ENCODE measurements around the gene MICAL3. TPM values are rescaled to one million over a fixed set of nuclear protein-coding genes. Genes with fewer than 3 reads are reported as not detected.

MICAL3 gene
- total and polyA plus RNA-seq, 2 donors, result 2.7 to 4.0 TPM

DNA sequence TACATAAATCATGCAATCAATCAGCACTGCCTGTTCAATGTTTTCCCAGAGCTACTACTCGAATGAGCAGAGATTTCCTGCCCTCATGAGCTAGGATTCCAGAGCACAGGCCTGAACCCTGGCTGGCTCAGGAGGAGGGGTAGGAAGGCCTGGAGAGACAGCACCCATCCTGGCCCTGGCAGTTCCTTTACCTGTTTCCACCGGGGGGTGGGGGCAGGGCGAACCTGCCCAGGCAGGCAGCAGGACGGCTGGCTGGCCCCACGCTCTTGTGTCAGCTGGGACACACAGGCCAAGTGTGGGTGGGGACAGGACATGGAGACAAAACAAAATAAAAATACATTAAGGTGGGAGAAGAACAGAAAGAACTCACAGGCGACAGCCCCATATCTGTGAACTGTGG lies 140.3 kb downstream of the MICAL3 start:
- Histone ChIP-seq H3K27me3 (ENCODE audit: control insufficient read depth in 2 of 2, insufficient read depth in 1 of 2, low read length in 1 of 2) (no peaks in the 10 kb centered on the region), H3K9me3 (ENCODE audit: control insufficient read depth in 2 of 2, insufficient read depth in 1 of 2, low read length in 1 of 2) (no peaks in the 10 kb centered on the region), H3K4me1 (ENCODE audit: control insufficient read depth in 2 of 2, insufficient read depth in 2 of 2, low read length in 2 of 2) (peaks cover 0 to 10% of the 10 kb centered on the region in 2 donors), H3K27ac (ENCODE audit: low read depth in 1 of 2, low read length in 1 of 2) (no peak overlapping the region), H3K4me3 (ENCODE audit: low read length in 2 of 2) (no peak overlapping the region), H3K36me3 (ENCODE audit: control insufficient read depth in 2 of 2, insufficient read depth in 2 of 2, low read length in 1 of 2) (no peaks in the 10 kb centered on the region)
- WGBS, result 93% methylated on average over 6 of the region's 6 CpGs
- DNase-seq (ENCODE audit: low read depth in 6 of 9, low spot score in 9 of 9), result no peak

DNA sequence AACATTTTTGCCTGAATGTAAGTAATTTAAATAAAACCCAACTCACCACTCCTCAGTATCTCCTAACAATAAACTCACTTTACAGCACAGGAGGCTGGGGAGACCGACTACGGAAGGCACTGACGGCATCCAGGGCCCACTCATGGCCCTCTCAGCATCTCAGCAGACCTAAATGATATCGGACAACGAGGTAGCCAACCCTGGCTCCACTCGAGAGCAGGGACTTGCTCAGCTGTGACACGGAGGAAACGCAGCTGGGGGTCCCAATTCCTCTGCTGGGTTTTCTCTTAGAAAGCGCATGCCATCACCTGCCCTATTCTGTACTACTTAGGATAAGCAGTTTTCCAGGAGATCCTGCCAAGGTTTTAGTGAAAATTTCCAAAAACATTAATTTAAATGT lies 141.0 kb downstream of the MICAL3 start:
- Histone ChIP-seq H3K4me3 (ENCODE audit: low read length in 2 of 2) (no peak overlapping the region), H3K27ac (ENCODE audit: low read depth in 1 of 2, low read length in 1 of 2) (no peak overlapping the region), H3K9me3 (ENCODE audit: control insufficient read depth in 2 of 2, insufficient read depth in 1 of 2, low read length in 1 of 2) (no peaks in the 10 kb centered on the region), H3K27me3 (ENCODE audit: control insufficient read depth in 2 of 2, insufficient read depth in 1 of 2, low read length in 1 of 2) (no peaks in the 10 kb centered on the region), H3K36me3 (ENCODE audit: control insufficient read depth in 2 of 2, insufficient read depth in 2 of 2, low read length in 1 of 2) (no peaks in the 10 kb centered on the region), H3K4me1 (ENCODE audit: control insufficient read depth in 2 of 2, insufficient read depth in 2 of 2, low read length in 2 of 2) (peaks cover 0 to 10% of the 10 kb centered on the region in 2 donors)
- WGBS, result 97% methylated on average over 9 of the region's 9 CpGs
- no peak for DNase-seq (ENCODE audit: low read depth in 6 of 9, low spot score in 9 of 9)

DNA sequence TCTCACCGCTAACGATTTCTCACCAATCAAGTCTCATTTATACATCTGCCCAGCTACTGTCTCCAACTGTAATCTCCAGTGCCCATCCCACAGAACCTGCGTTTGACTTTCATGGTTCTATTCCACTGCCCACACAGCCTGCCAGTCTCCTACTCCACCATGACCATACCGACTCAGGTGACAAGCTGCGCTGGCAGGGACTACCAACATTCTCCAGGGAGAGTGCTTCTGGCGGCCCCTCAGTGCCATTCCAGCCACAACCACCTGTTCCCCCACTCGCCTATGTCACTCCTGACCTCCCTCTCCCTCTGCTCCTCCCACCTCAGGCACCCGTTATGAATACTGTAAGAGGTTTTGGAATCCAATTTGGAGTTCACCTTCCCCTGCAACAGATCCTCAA lies 141.6 kb downstream of the MICAL3 start:
- DNase-seq (ENCODE audit: low read depth in 6 of 9, low spot score in 9 of 9), result no peak
- Histone ChIP-seq H3K4me1 (ENCODE audit: control insufficient read depth in 2 of 2, insufficient read depth in 2 of 2, low read length in 2 of 2) (peaks cover 0 to 10% of the 10 kb centered on the region in 2 donors), H3K4me3 (ENCODE audit: low read length in 2 of 2) (no peak overlapping the region), H3K27ac (ENCODE audit: low read depth in 1 of 2, low read length in 1 of 2) (no peak overlapping the region), H3K27me3 (ENCODE audit: control insufficient read depth in 2 of 2, insufficient read depth in 1 of 2, low read length in 1 of 2) (no peaks in the 10 kb centered on the region), H3K36me3 (ENCODE audit: control insufficient read depth in 2 of 2, insufficient read depth in 2 of 2, low read length in 1 of 2) (no peaks in the 10 kb centered on the region), H3K9me3 (ENCODE audit: control insufficient read depth in 2 of 2, insufficient read depth in 1 of 2, low read length in 1 of 2) (no peaks in the 10 kb centered on the region)
- WGBS, result 95% methylated on average over 8 of the region's 8 CpGs

DNA sequence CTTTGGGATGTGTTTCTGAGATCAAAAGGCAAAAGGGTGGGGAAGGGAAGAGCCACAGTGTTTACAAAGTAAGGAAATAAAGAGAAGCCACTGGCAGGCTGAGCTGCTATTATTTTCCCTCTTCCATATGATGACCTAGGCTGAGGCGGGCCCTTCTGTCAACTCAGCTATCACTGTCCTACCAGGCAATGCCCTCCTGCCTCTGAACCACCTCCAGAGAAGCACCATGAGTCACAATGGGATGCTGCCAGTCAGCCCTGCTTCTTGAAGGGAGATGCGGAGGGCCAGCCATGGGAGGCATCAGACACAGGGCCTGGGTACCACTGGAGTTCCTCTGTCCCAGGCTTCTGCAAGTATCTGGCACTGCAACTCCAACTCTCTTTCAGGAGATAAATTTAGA lies 142.2 kb downstream of the MICAL3 start:
- Histone ChIP-seq H3K4me1 (ENCODE audit: control insufficient read depth in 2 of 2, insufficient read depth in 2 of 2, low read length in 2 of 2) (peaks cover 0 to 10% of the 10 kb centered on the region in 2 donors), H3K4me3 (ENCODE audit: low read length in 2 of 2) (no peak overlapping the region), H3K27ac (ENCODE audit: low read depth in 1 of 2, low read length in 1 of 2) (no peak overlapping the region), H3K36me3 (ENCODE audit: control insufficient read depth in 2 of 2, insufficient read depth in 2 of 2, low read length in 1 of 2) (no peaks in the 10 kb centered on the region), H3K9me3 (ENCODE audit: control insufficient read depth in 2 of 2, insufficient read depth in 1 of 2, low read length in 1 of 2) (no peaks in the 10 kb centered on the region), H3K27me3 (ENCODE audit: control insufficient read depth in 2 of 2, insufficient read depth in 1 of 2, low read length in 1 of 2) (no peaks in the 10 kb centered on the region)
- WGBS, result 97% methylated on average over 2 of the region's 2 CpGs
- no peak for DNase-seq (ENCODE audit: low read depth in 6 of 9, low spot score in 9 of 9)

GRCh38 chr22:17881366-17881765 lies 143.0 kb downstream of the MICAL3 start:
- no peak for DNase-seq (ENCODE audit: low read depth in 6 of 9, low spot score in 9 of 9)
- Histone ChIP-seq H3K4me3 (ENCODE audit: low read length in 2 of 2) (no peak overlapping the region), H3K27me3 (ENCODE audit: control insufficient read depth in 2 of 2, insufficient read depth in 1 of 2, low read length in 1 of 2) (no peaks in the 10 kb centered on the region), H3K27ac (ENCODE audit: low read depth in 1 of 2, low read length in 1 of 2) (no peak overlapping the region), H3K9me3 (ENCODE audit: control insufficient read depth in 2 of 2, insufficient read depth in 1 of 2, low read length in 1 of 2) (no peaks in the 10 kb centered on the region), H3K4me1 (ENCODE audit: control insufficient read depth in 2 of 2, insufficient read depth in 2 of 2, low read length in 2 of 2) (peaks cover 0 to 10% of the 10 kb centered on the region in 2 donors), H3K36me3 (ENCODE audit: control insufficient read depth in 2 of 2, insufficient read depth in 2 of 2, low read length in 1 of 2) (no peaks in the 10 kb centered on the region)
- over 99% methylated on average over 6 of the region's 6 CpGs for whole genome bisulfite sequencing

- Histone ChIP-seq H3K27me3 (ENCODE audit: control insufficient read depth in 2 of 2, insufficient read depth in 1 of 2, low read length in 1 of 2) (no peaks in the 10 kb centered on the region), H3K36me3 (ENCODE audit: control insufficient read depth in 2 of 2, insufficient read depth in 2 of 2, low read length in 1 of 2) (no peaks in the 10 kb centered on the region), H3K4me1 (ENCODE audit: control insufficient read depth in 2 of 2, insufficient read depth in 2 of 2, low read length in 2 of 2) (peaks cover 0 to 10% of the 10 kb centered on the region in 2 donors)
Observed at GRCh38 chr22:17880468-17880867, 143.9 kb downstream of the MICAL3 start.

GRCh38 chr22:17880020-17880419 lies 144.3 kb downstream of the MICAL3 start:
- Histone ChIP-seq H3K36me3 (ENCODE audit: control insufficient read depth in 2 of 2, insufficient read depth in 2 of 2, low read length in 1 of 2) (no peaks in the 10 kb centered on the region), H3K9me3 (ENCODE audit: control insufficient read depth in 2 of 2, insufficient read depth in 1 of 2, low read length in 1 of 2) (no peaks in the 10 kb centered on the region), H3K27ac (ENCODE audit: low read depth in 1 of 2, low read length in 1 of 2) (no peak overlapping the region), H3K27me3 (ENCODE audit: control insufficient read depth in 2 of 2, insufficient read depth in 1 of 2, low read length in 1 of 2) (no peaks in the 10 kb centered on the region), H3K4me3 (ENCODE audit: low read length in 2 of 2) (no peak overlapping the region), H3K4me1 (ENCODE audit: control insufficient read depth in 2 of 2, insufficient read depth in 2 of 2, low read length in 2 of 2) (peaks cover 0 to 10% of the 10 kb centered on the region in 2 donors)
- DNase-seq (ENCODE audit: low read depth in 6 of 9, low spot score in 9 of 9), result no peak
- WGBS, result 93% methylated on average over 17 of the region's 17 CpGs

More at GRCh38 chr22:17880468-17880867, 143.9 kb downstream of the MICAL3 start:
- WGBS, result 88% methylated on average over 10 of the region's 10 CpGs
- H3K9me3 ChIP-seq (ENCODE audit: control insufficient read depth in 2 of 2, insufficient read depth in 1 of 2, low read length in 1 of 2), result no peaks in the 10 kb centered on the region
- no peak overlapping the region for H3K4me3 ChIP-seq (ENCODE audit: low read length in 2 of 2)
- no peak overlapping the region for H3K27ac ChIP-seq (ENCODE audit: low read depth in 1 of 2, low read length in 1 of 2)
- no peak for DNase-seq (ENCODE audit: low read depth in 6 of 9, low spot score in 9 of 9)

DNA sequence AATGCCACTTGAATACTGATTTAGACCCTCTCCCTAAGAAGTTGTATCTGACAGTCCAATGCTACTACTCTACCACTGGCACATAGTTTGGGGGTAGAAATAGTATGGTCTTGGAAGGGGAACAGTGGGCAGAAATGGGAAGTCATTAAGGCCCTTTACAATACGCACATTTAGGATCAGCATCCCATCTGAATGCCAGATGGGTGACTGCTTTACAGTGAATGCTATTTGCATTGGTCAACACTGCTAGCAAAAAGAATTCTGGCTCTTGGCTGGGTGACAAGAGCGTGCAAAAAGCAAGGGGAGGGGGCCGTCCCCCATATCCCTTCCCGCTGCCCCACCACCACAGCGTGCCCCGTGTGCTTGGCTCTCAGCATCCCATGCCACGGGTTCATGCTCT lies 145.4 kb downstream of the MICAL3 start:
- Histone ChIP-seq H3K9me3 (ENCODE audit: control insufficient read depth in 2 of 2, insufficient read depth in 1 of 2, low read length in 1 of 2) (no peaks in the 10 kb centered on the region), H3K27me3 (ENCODE audit: control insufficient read depth in 2 of 2, insufficient read depth in 1 of 2, low read length in 1 of 2) (no peaks in the 10 kb centered on the region), H3K27ac (ENCODE audit: low read depth in 1 of 2, low read length in 1 of 2) (no peak overlapping the region), H3K36me3 (ENCODE audit: control insufficient read depth in 2 of 2, insufficient read depth in 2 of 2, low read length in 1 of 2) (no peaks in the 10 kb centered on the region), H3K4me3 (ENCODE audit: low read length in 2 of 2) (no peak overlapping the region), H3K4me1 (ENCODE audit: control insufficient read depth in 2 of 2, insufficient read depth in 2 of 2, low read length in 2 of 2) (peaks cover 0 to 7% of the 10 kb centered on the region in 2 donors)
- whole genome bisulfite sequencing, result 84% methylated on average over 7 of the region's 7 CpGs
- DNase-seq (ENCODE audit: low read depth in 6 of 9, low spot score in 9 of 9), result no peak

- no peaks in the 10 kb centered on the region for H3K36me3 ChIP-seq (ENCODE audit: control insufficient read depth in 2 of 2, insufficient read depth in 2 of 2, low read length in 1 of 2)
- no peak for DNase-seq (ENCODE audit: low read depth in 6 of 9, low spot score in 9 of 9)
- no peak overlapping the region for H3K27ac ChIP-seq (ENCODE audit: low read depth in 1 of 2, low read length in 1 of 2)
- H3K9me3 ChIP-seq (ENCODE audit: control insufficient read depth in 2 of 2, insufficient read depth in 1 of 2, low read length in 1 of 2), result no peaks in the 10 kb centered on the region
- H3K4me3 ChIP-seq (ENCODE audit: low read length in 2 of 2), result no peak overlapping the region
- H3K4me1 ChIP-seq (ENCODE audit: control insufficient read depth in 2 of 2, insufficient read depth in 2 of 2, low read length in 2 of 2), result peaks cover 0 to 5% of the 10 kb centered on the region in 2 donors
- WGBS, result 92% methylated on average over 10 of the region's 10 CpGs
- H3K27me3 ChIP-seq (ENCODE audit: control insufficient read depth in 2 of 2, insufficient read depth in 1 of 2, low read length in 1 of 2), result no peaks in the 10 kb centered on the region
Observed at GRCh38 chr22:17878186-17878694, 146.1 kb downstream of the MICAL3 start.
